HG03571 (cell line): ENCODE data around the gene GKAP1.
"Not testable (repeated sequence)": the region's sequence is repeated elsewhere in the genome, so short reads cannot be mapped to it uniquely, and the experiment has no call there.

ENCODE experiments used
- ATAC-seq: cut with Tn5 transposase; IDR thresholded peaks from one replicate; pipeline ENCODE4 v1.9.1; 2021; ENCODE audit not compliant: unreplicated experiment

The GKAP1 gene

DNA sequence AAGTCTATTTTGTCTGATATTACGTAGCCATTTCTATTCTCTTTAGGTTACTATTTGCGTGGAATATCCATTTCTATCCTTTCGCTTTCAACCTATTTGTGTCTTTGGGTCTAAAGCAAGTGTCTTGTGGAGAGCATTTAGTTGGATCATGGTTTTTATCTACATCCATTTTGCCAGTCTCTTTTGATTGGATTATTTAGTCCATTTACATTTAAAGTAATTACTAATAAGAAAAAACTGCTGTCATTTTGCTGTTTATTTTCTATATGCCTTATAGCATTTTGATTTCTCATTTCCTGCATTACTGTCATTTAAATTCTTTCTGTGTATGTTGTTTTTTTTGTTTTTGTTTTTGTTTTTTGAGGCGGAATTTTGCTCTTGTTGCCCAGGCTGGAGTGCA is 83.8 kb downstream of the GKAP1 start:
- no peak for ATAC-seq

DNA sequence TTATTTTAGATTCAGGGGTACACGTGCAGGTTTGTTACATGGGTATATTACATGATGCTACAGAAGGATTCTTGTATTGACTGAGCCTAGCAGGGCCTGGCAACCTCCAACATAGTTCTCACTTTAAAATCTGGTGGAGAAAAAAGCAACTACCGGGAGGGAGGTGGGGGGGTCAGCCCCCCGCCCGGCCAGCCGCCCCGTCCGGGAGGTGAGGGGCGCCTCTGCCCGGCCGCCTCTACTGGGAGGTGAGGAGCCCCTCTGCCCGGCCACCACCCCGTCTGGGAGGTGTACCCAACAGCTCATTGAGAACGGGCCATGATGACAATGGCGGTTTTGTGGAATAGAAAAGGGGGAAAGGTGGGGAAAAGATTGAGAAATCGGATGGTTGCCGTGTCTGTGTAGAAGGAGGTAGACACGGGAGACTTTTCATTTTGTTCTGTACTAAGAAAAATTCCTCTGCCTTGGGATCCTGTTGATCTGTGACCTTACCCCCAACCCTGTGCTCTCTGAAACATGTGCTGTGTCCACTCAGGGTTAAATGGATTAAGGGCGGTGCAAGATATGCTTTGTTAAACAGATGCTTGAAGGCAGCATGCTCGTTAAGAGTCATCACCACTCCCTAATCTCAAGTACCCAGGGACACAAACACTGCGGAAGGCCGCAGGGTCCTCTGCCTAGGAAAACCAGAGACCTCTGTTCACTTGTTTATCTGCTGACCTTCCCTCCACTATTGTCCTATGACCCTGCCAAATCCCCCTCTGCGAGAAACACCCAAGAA is 88.8 kb downstream of the GKAP1 start:
- not testable (repeated sequence) for ATAC-seq

DNA sequence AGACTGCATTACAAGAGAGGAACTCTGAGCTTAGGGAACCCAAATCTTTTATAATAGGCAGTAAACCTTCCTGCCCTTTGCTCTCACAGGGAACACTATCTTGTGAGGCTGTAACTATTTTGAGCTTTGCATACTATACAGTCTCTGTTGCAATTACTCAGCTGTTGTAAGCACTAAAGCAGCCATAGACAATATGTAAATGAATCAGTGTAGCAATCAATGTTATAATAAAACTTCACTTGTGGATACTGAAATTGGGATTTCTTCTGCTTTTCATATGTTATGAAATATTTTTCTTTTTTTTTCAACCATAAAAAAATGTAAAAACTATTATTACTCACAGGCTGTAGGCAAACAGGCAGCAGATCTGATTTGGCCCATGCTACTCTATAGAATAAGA is 93.1 kb downstream of the GKAP1 start:
- no peak for ATAC-seq

DNA sequence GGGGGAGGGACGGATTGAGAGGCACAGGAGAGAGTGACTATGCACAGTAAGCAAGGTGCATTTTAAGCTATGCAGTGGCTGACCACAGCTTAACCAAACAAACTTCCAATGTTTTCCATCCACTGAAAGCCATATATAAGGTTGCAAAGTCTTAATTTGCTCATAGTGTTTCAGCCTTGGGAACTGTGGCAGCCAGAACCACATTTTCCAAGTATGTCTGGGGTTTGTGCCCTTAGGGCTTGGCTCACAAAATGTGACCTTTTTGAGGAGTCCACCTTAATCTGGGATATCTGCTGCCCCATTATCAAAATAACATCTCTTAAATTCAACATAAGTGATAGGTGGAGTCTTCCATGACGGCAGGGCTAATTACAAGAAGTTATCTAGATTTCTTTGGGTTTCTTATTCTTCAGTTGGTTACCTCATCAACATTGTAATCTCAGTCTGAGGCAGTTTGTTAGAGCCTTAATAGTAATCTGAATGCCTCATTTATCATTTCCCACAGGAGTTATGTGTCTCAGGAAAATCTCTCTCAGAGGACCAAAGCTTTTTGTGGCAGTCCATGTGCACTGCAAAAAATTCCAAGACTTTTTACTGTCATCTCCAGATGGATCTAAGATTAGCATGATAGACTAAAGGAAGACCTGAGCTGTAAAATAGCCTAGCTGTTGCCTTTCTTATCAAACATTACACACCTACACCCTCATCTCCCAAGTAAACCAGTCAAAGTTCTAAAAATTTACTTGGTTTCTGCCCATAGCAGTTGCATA is 94.7 kb downstream of the GKAP1 start:
- no peak for ATAC-seq

DNA sequence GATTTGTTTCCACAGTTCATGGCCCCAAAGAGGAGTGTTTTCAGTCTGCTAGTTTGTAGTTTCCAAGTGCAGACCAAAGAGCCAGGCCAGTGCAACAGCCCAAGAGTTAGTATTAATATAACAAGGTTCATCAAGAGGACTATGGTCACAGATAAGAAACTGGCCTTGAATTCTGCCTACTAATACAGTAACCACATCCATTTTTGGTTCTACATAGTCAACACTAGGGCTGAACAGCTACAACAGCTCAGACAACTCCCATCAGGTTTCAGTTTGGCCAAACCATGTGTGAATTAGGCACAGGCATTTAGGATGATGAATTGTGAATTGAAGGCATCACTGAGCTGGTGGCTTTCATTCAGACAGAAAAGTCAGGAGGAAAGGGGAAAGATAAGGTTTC is 96.1 kb downstream of the GKAP1 start:
- no peak for ATAC-seq

DNA sequence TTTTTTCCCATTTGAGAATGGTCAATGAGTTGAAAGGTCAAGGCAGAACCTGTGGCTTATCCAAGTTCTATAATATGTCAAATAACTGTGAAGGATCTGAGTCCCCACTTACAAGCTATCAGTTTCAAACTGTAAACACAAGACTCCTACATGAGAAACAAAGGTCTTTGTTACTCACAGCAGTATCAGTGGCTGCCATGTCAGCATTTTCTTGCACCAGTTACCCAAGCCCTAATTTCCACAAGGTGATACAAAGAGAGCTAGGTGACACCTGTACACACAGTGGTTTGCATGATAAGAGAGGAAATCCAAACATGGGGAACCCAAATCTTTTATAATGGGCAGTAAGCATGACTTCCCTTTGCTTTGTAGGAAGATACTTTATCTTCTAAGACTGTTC is 101.8 kb downstream of the GKAP1 start:
- ATAC-seq: no peak

DNA sequence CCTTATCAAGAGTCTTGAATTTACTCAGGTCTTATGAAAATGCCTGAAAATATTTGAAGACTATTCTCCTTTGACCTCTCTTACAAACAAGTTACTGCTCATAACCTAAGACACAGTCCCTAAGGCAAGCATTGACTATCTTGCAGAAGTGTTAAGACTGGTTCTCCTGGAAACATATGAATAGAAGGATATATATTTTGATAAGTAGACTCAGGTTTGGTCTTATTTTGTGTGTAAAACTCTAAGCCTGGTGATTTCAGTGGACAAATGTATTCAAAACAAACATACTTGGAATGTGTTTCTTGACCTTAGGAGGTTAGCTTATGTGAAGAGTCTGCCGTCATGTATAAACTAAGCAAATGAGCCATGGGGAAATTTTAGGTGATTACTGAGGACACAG is 102.3 kb downstream of the GKAP1 start:
- ATAC-seq: no peak

DNA sequence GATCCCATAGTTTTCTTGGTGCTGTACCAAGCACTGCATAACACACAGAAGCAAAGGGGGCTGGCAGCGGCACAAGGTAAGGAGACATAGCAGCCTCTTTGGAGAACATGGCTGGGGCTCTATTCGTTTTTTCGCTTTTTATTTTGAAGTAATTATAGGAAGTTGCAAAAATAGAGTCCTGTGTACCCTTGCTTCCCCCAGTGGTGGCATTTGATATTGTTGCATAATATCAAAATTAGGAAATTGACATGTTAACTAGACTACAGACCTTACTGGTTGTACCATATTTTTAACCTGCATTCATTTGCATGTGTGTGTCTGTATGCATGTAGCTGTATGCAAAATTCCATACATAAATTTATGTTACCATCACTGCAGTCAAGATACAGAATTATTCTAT is 103.2 kb downstream of the GKAP1 start:
- ATAC-seq: no peak

DNA sequence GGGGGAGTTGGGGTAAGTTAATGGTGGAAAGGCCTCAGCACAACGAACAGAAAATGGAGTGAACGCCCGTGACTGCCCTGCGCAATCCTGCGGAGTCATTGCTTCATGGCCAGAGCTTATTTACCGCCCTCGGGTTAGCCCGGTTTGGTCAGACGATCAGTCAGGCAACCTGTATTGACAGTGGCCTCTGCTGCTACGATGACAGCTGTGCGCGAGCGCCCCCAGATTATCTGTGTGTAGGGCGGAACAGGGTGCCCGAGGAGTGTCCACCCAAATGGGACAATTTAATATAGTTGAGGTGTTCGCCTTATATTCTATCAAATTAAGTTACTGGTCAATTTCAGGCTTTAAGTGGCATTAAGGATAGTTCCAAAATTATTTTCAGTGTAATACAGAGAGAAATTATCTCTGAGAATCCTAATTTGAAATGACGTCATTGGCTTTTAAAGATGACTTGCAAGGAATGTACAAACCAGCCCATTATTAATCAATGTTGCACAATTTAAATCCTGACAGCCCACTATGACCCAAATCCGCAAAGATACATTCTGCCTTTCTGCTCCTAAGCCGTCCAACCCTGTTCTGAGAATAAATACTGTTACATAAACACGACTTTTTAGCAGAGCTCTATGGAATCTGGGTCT is 108.9 kb downstream of the GKAP1 start:
- ATAC-seq: peak; percentile 45

DNA sequence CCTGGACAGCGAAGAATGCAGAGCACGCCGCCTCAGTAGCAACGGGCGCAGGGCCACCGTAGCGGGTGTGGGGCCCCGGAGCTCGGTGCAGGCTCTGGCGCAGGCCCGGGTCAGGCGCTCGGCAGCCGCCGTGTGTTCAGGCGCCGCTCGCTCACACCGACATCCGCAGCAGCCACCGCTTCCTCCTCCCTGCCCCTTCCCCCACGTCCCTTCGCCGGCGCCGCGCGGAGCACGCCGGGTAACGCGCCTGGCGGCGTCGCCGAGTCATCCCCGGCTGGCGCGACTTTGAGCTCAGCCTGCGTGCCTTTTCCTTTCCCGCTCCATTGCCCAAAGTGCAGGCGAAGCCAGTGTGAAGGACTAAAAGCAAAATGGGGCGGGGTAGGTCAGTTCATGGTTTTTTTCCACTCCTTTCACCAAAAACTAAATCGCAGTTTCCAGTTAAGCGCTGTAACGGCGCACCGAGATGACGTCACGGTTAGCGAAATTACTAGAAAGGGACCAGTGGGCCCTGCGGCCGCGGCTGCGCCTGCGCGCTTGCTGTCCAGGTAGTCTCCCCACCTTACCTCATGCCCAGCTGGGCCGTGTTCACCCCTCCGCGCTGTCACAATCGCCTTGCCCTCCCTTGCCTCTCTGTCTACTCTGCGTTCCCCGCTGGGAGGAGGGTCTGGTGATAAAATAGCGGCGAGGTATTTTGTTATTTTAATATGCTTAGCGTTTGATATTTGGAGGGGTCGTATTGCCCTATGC is 109.6 kb downstream of the GKAP1 start, which contains the start of gene UBQLN1:
UBQLN1 (minus strand) TSS at position 191 of the 747 bp plus-strand sequence. CDS start 279 bp downstream, outside the sequence.
- peak; percentile 75 for ATAC-seq

DNA sequence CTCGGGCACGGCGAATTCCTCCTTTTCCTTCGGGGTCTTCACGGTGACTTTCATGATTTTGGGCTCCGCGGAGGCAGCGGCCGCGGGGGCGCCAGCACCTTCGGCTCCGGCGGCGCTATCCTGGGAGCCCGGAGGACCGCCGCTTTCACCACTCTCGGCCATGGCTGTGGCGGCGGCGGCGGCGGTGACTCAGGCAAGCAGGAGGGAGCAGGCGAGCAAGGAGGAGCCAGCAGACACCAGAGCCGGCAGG is 110.1 kb downstream of the GKAP1 start:
- peak; percentile 42 for ATAC-seq

DNA sequence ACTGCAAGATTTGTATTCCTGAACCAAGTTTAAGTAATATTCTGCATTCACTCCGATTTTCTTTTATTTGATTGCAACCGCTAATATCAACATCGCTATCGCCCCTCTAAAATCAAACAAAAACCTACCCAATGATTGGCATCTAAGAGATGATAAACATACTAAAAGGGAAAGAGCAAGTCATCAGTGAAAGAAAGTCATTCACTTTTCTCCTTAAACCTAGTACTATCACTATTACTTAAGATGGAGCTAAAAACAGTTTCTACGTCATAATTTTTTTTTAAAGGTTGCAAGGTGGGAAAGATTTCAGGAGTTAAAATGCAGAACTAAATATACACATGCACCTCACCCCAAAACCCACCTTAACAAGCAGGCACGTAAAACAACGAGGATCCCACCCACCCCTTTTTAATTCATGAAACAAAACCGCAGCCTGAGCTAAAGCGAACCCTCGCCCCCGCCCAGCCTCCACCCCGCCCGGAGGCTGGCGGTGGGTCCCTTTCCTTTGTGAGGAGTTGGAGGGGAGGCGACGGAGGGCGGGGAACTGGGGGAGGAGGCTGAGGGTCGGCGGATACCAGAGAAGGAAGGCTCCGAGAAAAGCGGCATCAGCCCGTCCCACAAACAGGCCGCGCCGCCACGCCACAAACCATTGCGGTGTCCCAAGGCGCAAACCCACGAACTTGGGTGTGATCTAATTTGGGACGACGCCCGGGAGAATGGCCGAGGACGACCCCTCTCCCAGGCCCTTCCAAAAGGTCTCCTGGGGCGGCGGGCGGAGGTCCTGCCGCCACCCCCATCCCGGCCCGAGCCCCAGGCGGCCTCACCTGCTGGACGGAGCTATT is 110.7 kb downstream of the GKAP1 start:
- peak; percentile 17 for ATAC-seq

DNA sequence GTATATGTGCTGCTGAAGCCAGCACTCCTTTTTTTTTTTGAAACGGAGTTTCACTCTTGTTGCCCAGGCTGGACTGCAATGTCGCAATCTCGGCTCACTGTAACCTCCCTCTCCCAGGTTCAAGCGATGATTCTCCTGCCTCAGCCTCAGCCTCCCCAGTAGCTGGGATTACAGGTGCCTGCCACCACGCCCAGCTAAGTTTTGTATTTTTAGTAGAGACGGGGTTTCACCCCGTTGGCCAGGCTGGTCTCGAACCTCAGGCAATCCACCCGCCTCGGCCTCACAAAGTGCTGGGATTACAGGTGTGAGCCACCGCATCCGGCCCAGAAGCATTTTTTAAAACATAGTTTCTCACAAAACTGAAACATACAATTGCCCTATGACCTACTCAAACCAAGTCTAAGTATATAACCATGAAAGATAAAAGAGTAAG is 112.3 kb downstream of the GKAP1 start:
- not testable (repeated sequence) for ATAC-seq

DNA sequence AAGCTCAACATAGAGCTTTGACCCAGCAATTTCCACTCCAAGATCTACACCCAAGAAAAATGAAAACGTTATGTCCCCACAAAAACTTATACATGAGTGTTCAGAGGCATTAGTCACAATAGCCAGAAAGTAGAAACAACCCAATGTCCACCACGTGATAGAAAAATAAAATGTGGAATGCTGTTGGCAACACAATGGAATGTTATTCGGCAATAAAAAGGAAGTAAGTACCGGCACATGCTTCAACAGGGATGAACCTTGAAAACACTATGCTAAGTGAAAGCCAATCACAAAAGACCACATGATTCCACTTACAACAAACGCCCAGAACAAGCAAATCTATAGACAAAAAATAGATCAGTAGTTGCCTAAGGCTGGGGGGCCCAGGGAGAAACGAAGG is 115.8 kb downstream of the GKAP1 start:
- ATAC-seq: no peak

DNA sequence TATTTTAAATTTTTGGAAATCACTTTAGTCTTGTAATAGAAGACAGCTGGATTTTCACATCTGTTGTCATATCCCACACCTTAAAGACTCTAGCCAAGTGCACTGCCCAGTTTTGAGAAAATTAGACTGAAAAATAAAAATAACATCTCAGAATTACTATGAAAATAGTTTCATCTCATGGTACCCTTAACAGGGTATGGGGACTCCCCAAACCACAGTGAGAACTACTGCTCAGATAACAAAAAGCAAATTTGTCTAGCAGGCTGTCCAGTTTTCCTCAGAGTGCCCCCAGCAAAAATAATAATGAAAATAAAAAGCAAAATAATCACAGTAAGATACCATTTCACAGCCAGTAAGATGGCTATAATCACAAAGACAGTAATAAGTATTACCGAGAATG is 116.3 kb downstream of the GKAP1 start:
- no peak for ATAC-seq

DNA sequence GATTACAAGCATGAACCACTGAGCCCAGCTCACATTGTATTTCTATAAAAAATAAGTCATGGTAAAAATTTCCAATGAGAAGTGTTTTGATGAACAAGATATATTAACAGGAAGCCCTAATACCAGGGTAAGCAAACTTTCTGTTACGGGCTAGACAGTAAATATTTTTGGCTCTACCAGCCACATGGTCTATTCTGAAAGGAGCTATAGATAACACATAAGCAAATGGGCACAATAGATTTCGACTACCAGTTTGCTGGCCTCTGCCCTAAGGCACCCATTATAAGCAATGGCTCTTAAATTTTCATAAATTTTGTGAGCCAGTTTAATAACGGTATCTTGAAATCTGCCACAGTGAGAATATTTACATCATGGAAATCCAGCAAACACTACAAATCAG is 118.0 kb downstream of the GKAP1 start:
- ATAC-seq: no peak

DNA sequence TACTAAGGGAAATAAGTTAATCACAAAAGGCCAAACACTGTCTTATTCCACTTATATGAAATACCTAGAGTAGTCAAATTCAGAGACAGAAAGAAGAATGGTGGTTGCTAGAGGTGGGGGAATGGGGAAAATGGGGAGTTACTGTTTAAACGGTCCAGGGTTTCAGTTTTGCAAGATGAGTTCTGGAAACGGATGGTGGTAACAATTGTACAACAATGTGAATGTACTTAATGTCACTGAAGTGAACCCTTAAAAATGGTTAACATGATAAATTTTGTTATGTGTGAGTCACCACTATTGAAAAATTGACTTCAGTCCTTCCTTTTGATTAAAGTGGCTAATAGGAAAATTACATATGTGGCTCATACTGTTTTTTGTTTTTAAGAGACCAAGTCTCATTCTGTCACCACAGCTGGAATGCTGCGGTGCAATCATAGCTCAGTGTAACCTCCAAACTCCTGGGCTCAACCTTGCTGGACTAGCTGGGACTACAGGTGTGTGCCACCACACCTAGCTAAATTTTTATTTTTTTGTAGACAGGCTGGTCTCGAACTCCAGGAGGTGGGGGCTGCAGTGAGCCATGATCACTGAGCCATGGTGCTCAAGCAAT is 118.5 kb downstream of the GKAP1 start:
- no peak for ATAC-seq

DNA sequence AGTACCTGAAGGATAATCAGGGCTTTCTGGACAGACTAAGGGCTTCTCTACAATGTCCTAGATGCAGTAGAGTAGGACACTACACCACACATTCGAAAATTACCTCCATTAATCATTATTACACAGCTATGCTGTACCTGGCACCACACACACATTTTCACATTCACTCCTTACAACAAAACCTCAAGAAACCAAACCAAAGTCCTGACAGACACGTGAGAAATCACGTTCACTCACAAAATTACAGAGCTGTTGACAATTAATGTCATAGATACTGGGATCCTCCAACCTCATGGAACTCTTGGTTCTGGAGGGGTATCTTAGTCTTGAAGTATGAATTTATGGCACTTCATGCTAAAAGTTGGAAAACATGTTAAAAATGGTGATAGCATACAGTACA is 126.1 kb downstream of the GKAP1 start:
- no peak for ATAC-seq
